ENCODE measurements around the gene ZBTB7C. TPM values are rescaled to one million over a fixed set of nuclear protein-coding genes. Genes with fewer than 3 reads are reported as not detected.

The ZBTB7C gene
- polyA plus RNA-seq, 2 of the 4 experiments (the other 2 are of a cell fraction), result 0.10 to 0.12 TPM

- no peak for DNase-seq (ENCODE audit: low read depth in 1 of 2, low spot score in 1 of 2)
- FAIRE-seq, result no peak
- no peak overlapping the region for H3K27ac ChIP-seq
Observed at GRCh38 chr18:48125724-48126123, 283.5 kb downstream of the ZBTB7C start.

GRCh38 chr18:48124857-48125626 lies 284.1 kb downstream of the ZBTB7C start:
- no peak for FAIRE-seq
- no peak overlapping the region for H3K4me3 ChIP-seq
- CTCF ChIA-PET, result interaction anchor here (1.2 kb wide), 1 partner anchor 95 kb away, joined by 4 read pairs; no protein-coding TSS in a partner anchor

More at GRCh38 chr18:48125724-48126123, 283.5 kb downstream of the ZBTB7C start:
- H3K4me1 ChIP-seq, result no peaks in the 10 kb centered on the region
- TF ChIP-seq BCL3 (IDR thresholded peaks at IDR 0.05), result no peak
- TF ChIP-seq ZSCAN20 (CRISPR knock-in tag; IDR thresholded peaks at IDR 0.05), result no peak
- TF ChIP-seq EHMT2 (IDR thresholded peaks at IDR 0.05; ENCODE audit: low read depth), result no peak
- TF ChIP-seq NR3C1 (IDR thresholded peaks at IDR 0.05), result no peak
- no peak for TF ChIP-seq PHF8 (IDR thresholded peaks at IDR 0.05; ENCODE audit: borderline replicate concordance, low read depth)
- TF ChIP-seq MAX (IDR thresholded peaks at IDR 0.05), result no peak
- no peak for TF ChIP-seq KDM1A (IDR thresholded peaks at IDR 0.05; ENCODE audit: low read depth)
- ChIA-PET CTCF (no interaction called here), POLR2A (no interaction called here)
- H3K4me2 ChIP-seq, result no peak overlapping the region
- no peak overlapping the region for H3K4me3 ChIP-seq
- no peak; a peak in 1 of 6 replicates for ATAC-seq
- H3K9me3 ChIP-seq, result no peaks in the 10 kb centered on the region
- 65% methylated on average over 6 of the region's 6 CpGs for WGBS (ENCODE audit: missing lambda C conversion rate)

GRCh38 chr18:48123941-48124340 lies 285.2 kb downstream of the ZBTB7C start:
- no peaks in the 10 kb centered on the region for H3K4me1 ChIP-seq
- TF ChIP-seq HES2 (IDR thresholded peaks at IDR 0.05), result no peak
- TF ChIP-seq TFCP2L1 (CRISPR knock-in tag; IDR thresholded peaks at IDR 0.05), result no peak
- no peak for TF ChIP-seq NFE2L2 (conservative IDR thresholded peaks at IDR 0.05; ENCODE audit: low read length)
- no peak for TF ChIP-seq BHLHE40 (IDR thresholded peaks at IDR 0.05; ENCODE audit: low read depth, low read length)
- TF ChIP-seq HOXB5 (CRISPR knock-in tag; IDR thresholded peaks at IDR 0.05), result no peak
- no peak for TF ChIP-seq POLR2A (IDR thresholded peaks at IDR 0.05; ENCODE audit: low read length)
- TF ChIP-seq ZC3H11A (IDR thresholded peaks at IDR 0.05), result no peak
- no peak for TF ChIP-seq RFX5 (IDR thresholded peaks at IDR 0.05)
- TF ChIP-seq PBX3 (IDR thresholded peaks at IDR 0.05), result no peak
- no peak for TF ChIP-seq GATA3 (IDR thresholded peaks at IDR 0.05; ENCODE audit: borderline replicate concordance)
- TF ChIP-seq TP53 (CRISPR knock-in tag; IDR thresholded peaks at IDR 0.05), result no peak
- no peak for TF ChIP-seq FOSB (CRISPR knock-in tag; IDR thresholded peaks at IDR 0.05)
- H3K4me2 ChIP-seq, result no peak overlapping the region
- DNase-seq (ENCODE audit: low read depth in 1 of 2, low spot score in 1 of 2) (no peak), FAIRE-seq (no peak), ATAC-seq (no peak)
- POLR2A ChIA-PET, result no interaction called here
- H3K27ac ChIP-seq, result no peak overlapping the region
- H3K4me3 ChIP-seq, result no peak overlapping the region
- CTCF ChIA-PET, result interaction anchor here (1.3 kb wide), 1 partner anchor 106 kb away, joined by 3 read pairs; no protein-coding TSS in a partner anchor
- WGBS (ENCODE audit: missing lambda C conversion rate), result 90% methylated on average over 4 of the region's 4 CpGs
- no peaks in the 10 kb centered on the region for H3K9me3 ChIP-seq

More at GRCh38 chr18:48124857-48125626, 284.1 kb downstream of the ZBTB7C start:
- no peaks in the 10 kb centered on the region for H3K4me1 ChIP-seq
- DNase-seq (ENCODE audit: low read depth in 1 of 2, low spot score in 1 of 2) (no peak), ATAC-seq (no peak; a peak in 2 of 6 replicates)
- 24% methylated on average over 7 of the region's 10 CpGs for WGBS (ENCODE audit: missing lambda C conversion rate)
- POLR2A ChIA-PET, result no interaction called here
- H3K27ac ChIP-seq, result no peak overlapping the region
- TF ChIP-seq EP300 (IDR thresholded peaks at IDR 0.05) (no peak), CEBPB (IDR thresholded peaks at IDR 0.05) (no peak), HDAC2 (IDR thresholded peaks at IDR 0.05) (no peak), RCOR1 (IDR thresholded peaks at IDR 0.05; ENCODE audit: low read depth, low read length) (no peak), RNF2 (IDR thresholded peaks at IDR 0.05; ENCODE audit: borderline replicate concordance, low read depth) (no peak), ZSCAN20 (CRISPR knock-in tag; IDR thresholded peaks at IDR 0.05) (no peak), POLR2AphosphoS2 (conservative IDR thresholded peaks at IDR 0.05; ENCODE audit: low read length) (no peak), BHLHE40 (IDR thresholded peaks at IDR 0.05; ENCODE audit: low read depth, low read length) (no peak), RARB (CRISPR knock-in tag; IDR thresholded peaks at IDR 0.05) (no peak), ATOH8 (CRISPR knock-in tag; IDR thresholded peaks at IDR 0.05; ENCODE audit: low read depth) (no peak), TFCP2L1 (CRISPR knock-in tag; IDR thresholded peaks at IDR 0.05) (no peak)
- H3K4me2 ChIP-seq, result no peak overlapping the region
- no peaks in the 10 kb centered on the region for H3K9me3 ChIP-seq

Data from A549 (cell line).